ENCODE measurements around the gene RC3H1.
"Not testable (repeated sequence)": the region's sequence is repeated elsewhere in the genome, so short reads cannot be mapped to it uniquely, and the experiment has no call there.

The RC3H1 gene

DNA sequence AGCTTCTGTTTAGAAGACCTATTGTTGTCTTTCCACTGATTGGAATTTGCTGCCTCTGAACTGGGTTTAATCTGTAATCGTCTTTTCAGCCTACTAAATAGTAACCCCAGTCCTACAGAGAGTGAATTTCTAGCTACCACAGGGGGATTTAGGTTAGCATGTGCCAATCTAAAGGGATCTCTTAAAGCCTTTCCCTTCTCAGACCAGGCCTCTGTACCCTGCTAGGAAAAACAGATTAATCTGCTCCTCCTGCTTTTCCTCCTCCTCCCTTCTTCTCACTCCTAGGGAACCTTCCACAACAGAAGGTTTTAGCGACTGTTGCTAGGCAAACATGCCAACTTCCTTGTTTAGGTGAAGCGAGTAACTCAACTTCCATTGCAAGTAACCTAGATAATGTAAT, 1.3 kb upstream of the RC3H1 start:
- DNase-seq (ENCODE audit: low read depth): no peak

- DNase-seq (ENCODE audit: low read depth): no peak
These were observed 770 bp upstream of the RC3H1 start for GRCh38 chr1:174022976-174023277.

DNA sequence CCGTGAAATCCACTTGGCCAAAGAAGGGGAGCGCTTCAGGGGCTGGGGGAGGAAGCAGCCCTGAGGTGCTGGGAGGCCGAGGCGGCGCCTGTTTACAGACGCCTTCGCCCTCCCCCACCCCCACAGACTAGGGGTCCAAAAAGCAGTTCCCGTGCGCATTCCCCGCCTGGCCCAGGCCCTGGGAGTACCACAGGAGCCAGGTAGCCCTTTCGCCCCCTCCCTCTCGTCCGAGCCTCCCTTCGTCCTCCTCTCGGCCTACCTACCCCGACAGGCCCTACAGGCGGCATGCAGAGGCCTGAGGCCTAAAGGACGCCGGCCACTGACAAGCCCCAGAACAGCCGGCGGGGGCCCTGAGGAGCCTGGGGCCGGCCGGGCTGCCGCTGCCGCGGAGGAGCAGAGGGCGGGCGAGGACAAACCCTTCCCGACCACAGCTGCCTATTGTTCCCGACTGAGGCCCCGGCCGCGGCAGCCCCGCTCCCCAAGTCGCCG, 522 bp downstream of the RC3H1 start:
- no peak for DNase-seq (ENCODE audit: low read depth)

DNA sequence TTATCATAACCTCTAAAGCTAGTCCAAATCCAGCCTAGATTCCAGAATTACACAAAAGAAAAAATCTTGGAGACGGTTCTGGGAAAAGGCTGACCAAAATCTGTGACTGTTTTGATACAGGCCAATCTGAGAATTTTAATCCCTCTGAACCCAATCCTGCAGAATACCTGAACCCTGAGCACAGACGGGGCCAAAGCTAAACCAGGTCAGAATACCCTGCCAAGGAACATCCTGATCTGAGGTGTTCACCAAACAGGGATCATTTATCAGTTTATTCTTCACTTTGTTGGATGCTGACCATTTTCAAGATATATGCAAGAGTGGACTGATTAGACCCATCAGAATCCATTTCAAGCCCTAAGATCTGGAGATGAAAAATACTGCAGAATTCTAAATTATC, 3.6 kb downstream of the RC3H1 start:
- no peak for DNase-seq (ENCODE audit: low read depth)

- DNase-seq (ENCODE audit: low read depth): no peak
These were observed 4.8 kb downstream of the RC3H1 start for GRCh38 chr1:174017231-174017970.

- no peak for DNase-seq (ENCODE audit: low read depth)
These were observed 8.2 kb downstream of the RC3H1 start for GRCh38 chr1:174013864-174014418.

DNA sequence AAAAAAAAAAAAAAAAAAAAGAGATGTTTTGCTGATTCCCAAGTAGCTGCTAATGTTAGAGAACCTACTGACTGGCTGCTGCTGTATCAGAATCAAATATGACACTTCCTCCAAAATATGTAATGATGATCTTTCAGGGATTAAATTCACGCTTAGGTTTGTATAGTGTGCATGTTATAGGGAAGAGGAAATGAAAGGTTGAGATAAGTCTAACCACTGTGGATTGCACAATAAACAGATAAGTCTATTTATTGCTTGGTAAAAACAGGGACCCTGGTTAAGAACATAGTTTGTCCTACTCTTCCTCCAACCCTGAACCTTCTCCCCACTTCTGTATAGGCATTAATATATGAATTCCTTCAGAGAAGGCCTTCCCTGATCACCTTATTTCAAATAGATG, 13.2 kb downstream of the RC3H1 start:
- no peak for DNase-seq (ENCODE audit: low read depth)

- DNase-seq (ENCODE audit: low read depth): no peak
These were observed 13.9 kb downstream of the RC3H1 start for GRCh38 chr1:174008269-174008668.

- no peak for DNase-seq (ENCODE audit: low read depth)
These were observed 14.3 kb downstream of the RC3H1 start for GRCh38 chr1:174007851-174008250.

DNA sequence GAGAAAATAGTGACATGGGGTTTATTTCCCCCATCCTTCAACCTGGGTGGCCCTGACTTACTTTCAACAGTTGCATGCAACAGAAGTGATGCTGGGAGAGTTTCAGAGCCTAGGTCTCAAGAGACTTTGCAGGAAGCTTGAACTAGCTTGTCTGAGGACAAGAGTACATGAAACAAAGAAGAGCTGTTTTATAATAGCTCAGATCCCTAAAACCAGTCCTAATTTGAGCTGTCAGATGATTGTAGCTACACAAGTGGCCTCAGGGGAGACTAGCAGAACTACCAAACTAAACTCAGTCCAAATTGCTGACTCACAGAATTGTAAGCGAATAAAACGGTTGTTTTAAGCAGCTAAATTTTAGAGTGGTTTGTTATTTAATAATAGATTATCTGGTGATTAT, 17.1 kb downstream of the RC3H1 start:
- no peak for DNase-seq (ENCODE audit: low read depth)

GRCh38 chr1:174003867-174004266, 18.3 kb downstream of the RC3H1 start:
- no peak for DNase-seq (ENCODE audit: low read depth)

GRCh38 chr1:174001573-174001972, 20.6 kb downstream of the RC3H1 start:
- no peak for DNase-seq (ENCODE audit: low read depth)

GRCh38 chr1:174000371-174000770, 21.8 kb downstream of the RC3H1 start:
- no peak for DNase-seq (ENCODE audit: low read depth)

DNA sequence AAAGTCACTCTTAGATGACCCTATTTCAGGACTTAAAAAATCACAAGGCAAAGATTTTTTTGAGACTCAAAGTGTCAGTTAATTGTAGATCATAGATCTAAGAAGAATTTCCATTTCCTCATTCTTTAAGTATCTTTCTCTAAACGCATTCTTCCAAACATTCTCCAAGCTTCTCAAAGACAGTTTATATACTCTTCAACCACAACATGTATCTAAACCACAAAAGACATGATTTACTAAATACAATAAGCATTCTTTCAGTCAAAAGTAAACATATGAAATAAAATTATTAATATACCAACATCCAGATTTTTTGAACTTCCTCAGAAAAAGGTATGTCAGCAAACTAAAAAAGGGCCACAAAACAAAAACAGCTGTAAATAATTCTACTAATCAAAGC, 24.4 kb downstream of the RC3H1 start:
- no peak for DNase-seq (ENCODE audit: low read depth)

GRCh38 chr1:173996995-173997394, 25.2 kb downstream of the RC3H1 start:
- DNase-seq (ENCODE audit: low read depth): no peak

GRCh38 chr1:173995475-173995874, 26.7 kb downstream of the RC3H1 start:
- no peak for DNase-seq (ENCODE audit: low read depth)

GRCh38 chr1:173993948-173994347, 28.2 kb downstream of the RC3H1 start:
- DNase-seq (ENCODE audit: low read depth): not testable (repeated sequence)

- no peak for DNase-seq (ENCODE audit: low read depth)
These were observed 34.1 kb downstream of the RC3H1 start for GRCh38 chr1:173988068-173988467.

- no peak for DNase-seq (ENCODE audit: low read depth)
These were observed 35.2 kb downstream of the RC3H1 start for GRCh38 chr1:173986951-173987350.

GRCh38 chr1:173970252-173970651, 51.9 kb downstream of the RC3H1 start:
- DNase-seq (ENCODE audit: low read depth): no peak

DNA sequence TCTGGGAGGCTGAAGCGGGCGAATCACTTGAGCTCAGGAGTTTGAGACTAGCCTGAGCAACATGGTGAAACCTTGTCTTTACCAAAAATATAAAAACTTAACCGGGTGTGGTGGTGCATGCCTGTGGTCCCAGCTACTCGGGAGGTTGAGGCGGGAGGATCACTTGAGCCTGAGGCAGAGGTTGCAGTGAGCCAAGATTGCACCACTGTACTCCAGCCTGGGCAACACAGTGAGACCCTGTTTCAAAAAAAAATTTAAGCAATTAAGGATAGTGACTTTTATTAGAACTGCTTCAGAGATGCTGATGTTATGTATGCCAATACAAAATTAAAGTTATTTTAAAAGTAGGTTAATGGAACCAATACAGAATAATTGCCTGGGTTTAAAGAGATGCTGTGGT, 56.3 kb downstream of the RC3H1 start:
- DNase-seq (ENCODE audit: low read depth): not testable (repeated sequence)

DNA sequence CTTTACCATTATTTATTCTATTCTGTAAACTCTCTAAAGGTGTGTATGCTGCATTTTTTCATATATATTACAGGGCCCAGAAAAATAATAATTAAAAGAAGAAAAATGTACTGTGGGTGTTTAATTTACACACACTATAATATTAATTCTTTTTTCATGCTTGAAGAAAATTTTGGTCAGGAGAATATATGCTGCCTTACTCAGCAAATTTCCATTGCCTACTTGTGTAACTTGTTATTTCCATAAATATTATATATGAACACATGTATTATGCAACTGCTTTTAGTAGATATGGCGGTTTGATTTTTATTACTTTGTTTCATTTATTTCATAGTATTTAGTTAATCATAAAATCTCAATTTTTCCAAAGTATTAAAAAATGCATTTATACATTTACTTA, 58.7 kb downstream of the RC3H1 start:
- no peak for DNase-seq (ENCODE audit: low read depth)

GRCh38 chr1:173960625-173961024, 61.5 kb downstream of the RC3H1 start:
- DNase-seq (ENCODE audit: low read depth): no peak

DNA sequence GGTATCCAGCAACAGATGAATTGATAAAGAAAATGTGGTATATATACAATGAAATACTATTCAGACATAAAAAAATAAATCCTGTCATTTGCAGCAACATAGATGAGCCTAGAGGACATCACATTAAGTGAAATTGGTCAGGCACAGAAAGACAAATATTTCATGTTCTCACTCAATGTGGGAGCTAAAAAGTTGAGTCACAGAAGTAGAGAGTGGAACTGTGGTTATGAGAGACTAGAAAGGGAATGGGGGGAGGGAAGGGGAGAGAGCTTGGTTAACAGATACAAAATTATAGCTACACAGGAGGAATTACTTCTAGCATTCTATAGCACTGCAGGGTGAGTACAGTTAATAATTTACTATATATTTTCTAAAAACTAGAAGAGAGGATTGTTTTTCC, 68.0 kb downstream of the RC3H1 start:
- DNase-seq (ENCODE audit: low read depth): no peak

Measured in CMK (cell line).